Activated CD4-positive, alpha-beta T cell treated with anti-CD3 and anti-CD28 coated beads for 4 hours (primary cell): ENCODE results near the gene WDR36.
A peak's percentile ranks its signal among the peaks of the same experiment; 100 is the strongest.

Experiments
- DNase-seq, 2 donors: peaks; one replicate each; pipeline ENCODE4 v3.0.0-alpha.2; 2020

The WDR36 gene

DNA sequence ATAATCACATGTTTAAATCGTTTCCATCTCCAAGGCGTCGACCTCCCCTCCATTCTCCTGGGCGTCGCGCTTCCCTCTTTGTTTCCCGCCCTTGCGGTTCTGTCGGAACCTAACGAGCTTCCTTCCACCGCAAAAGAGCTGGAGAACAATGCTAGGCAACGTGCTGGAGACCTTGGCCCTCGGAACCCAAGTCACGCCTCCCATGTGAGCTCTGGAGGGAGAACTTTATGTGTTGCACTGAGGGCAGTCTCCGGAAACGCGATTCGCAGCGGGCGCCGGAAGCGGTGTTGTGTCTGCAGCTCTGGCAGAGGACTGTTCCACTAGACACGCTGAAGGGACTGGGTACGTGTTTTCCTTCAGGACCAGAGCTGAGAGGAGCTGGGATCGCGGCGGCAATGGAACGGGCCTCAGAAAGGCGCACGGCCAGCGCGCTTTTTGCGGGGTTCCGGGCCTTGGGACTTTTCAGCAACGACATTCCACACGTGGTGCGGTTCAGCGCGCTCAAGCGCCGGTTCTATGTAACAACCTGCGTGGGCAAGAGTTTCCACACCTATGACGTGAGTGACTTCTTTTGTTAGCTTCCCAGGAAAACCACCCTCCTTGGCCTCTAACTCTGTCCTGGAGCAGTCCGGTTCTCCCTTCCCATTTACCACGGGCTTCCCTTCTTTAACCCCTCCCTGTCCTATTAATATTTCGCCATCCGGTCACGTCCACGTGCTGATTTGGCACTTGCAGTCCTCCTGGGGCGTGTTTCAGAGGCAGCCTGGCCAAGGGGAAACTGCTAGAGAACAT is at the start of gene WDR36:
Gene WDR36 (plus strand): TSS at position 287 of the 792 bp plus-strand sequence. CDS start 109 bp downstream, at position 396.
- peak; percentile 89 to 91 for DNase-seq

DNA sequence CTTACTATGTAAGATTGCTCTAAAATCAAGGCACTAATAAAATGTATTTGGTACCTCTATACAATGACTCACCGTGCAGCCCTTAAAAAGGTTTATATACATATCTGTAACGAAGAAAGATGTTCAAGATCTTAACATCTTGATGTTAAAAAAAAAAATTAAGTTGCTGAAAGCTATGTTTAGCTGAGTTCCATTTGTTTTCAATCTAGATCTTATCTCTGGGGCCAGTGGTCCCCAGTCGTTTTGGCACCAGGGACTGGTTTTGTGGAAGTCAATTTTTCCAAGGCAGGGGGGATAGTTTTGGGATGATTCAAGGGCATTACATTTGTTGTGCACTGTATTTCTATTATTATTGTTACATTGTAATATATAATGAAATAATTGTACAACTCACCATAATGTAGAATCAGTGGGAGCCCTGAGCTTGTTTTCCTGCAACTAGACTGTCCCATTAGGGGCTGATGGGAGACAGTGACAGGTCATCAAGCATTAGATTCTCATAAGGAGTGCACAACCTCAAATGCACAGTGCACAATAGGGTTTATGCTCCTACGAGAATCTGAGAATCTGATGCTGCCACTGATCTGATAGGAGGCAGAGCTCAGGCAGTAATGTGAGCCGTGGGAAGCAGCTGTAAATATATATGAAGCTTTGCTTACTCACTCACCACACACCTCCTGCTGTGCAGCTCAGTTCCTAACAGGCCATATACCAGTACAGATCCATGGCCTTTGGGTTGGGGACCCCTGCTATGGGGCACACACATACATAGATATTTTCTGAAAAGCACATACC is 48.2 kb upstream of the WDR36 start:
- no peak for DNase-seq

DNA sequence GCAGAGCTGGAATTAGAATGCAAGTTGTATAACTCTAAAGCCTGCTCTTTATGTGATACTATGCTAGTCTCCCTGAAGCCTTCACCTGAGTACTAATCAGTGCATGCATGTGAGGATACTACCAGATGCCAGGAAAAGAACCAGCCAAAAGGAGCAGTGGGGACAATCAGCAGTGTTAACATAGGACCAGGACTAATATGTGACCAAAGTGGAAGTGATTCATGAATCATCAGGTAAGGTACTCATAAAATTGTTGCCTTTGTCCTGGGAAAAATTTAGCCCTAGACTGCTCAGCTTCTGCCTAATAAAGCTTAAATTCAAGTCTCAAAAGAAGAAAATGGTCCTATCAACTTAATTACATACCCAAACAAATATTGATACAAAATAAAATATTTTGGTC is 34.1 kb upstream of the WDR36 start:
- DNase-seq, result no peak

DNA sequence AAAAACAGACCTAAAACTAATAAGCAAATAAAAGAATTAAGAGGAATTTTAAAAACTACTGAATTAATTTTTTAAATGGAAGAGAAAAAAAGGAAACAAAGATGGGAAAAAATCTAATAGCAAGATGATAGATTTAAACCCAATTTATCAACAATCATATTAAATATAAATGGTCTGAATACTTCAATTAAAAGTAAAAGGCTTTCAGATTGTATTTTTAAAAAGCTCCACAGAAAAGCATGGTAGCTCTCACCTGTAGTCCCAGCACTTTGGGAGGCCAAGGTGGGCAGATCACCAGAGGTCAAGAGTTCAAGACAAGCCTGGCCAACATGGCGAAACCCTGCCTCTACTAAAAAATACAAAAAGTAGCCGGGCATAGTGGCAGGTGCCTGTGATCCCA is 32.0 kb upstream of the WDR36 start:
- DNase-seq, result no peak

DNA sequence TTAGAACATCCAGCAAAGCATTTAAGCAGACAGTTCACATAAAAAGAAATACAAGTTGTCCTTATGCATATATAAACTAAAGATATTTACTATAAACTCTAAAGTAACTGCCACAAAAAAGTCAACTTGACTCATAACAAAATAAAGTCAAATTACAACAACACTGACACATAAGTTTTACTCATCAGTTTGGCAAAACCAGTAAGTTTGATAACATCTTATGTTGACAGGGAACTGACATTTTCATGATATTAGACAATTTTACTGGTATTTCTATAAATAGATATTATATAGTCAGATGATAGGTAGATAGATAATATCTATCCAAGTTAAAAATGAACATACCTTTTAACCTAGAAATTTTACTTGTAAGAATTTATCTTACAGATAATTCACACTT is 30.5 kb upstream of the WDR36 start:
- DNase-seq, result no peak

DNA sequence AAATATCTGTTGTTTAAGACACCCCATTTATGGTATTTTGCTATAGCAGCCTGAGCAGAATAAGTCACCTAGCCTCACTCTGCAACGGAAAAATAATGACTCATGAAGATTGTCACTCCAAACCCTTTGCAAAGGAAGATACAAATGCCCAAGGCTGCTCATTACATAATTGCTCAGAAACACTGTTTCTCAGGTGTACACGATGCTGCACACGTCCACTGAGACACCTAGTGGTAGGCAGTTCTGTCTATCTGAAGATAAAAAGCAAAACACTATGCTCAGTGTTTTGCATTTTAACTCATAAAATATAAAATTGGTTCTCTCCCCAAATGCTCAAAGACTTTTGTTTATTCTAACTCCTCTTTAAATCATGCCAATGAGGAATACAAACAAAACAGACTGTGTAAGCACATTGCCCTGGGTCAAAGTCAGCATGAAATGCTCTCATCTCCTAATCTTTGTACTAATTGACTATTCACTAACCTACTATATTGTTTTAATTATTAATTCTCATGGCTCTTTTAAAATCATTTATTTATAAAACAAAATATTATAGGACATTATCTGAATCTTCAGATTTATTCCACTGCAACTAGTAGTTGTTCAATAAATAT is 28.3 kb upstream of the WDR36 start:
- no peak for DNase-seq

DNA sequence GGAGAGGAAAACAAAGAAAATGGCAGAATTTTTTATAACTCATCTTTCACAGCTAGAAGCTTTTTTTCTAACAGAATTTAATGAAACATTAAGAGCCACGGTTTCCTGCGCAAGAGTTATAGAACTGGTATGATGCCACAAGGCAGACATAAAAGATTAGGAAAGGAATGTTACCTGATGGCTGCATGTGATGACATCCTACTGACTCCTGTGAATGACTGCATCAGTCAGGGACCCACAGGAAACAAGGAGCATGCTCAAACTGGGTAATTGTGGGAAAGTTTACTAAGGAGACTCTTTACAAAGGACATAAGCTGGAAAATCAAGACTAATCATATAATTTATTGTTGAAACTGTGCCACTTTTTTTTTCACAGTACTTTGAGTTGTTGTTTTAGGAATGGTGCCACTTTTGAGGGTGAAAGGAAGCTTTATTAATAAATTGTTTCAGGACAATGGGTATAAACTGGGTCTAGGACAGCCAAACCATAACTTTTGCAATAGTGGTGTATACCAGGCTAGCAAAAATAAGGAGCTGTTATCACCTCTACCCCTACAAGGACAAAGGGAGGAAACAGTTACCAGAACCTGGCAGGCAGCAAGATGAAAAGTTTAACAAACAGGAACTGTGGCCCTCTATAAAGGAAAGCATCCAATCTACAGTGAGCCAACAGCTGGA is 25.7 kb upstream of the WDR36 start:
- no peak for DNase-seq

DNA sequence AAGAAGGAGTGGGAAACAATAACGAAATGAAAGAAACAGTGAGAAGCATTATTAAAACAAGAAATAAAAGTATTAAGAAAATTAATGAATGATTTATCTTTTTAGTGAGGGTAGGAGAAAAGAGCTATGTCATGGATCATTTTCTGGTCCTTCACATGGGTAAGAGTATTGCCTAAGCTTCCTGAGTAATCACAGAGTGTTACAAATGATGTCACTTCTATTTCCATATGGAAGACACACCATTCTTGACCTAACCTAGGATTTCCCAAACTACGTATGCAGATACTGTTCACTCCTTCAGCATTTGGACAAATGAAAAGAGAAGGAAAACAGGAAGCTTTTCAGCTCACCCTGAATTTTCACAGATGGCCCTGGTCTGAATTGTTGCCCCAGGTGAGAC is 23.9 kb upstream of the WDR36 start:
- DNase-seq, result no peak

DNA sequence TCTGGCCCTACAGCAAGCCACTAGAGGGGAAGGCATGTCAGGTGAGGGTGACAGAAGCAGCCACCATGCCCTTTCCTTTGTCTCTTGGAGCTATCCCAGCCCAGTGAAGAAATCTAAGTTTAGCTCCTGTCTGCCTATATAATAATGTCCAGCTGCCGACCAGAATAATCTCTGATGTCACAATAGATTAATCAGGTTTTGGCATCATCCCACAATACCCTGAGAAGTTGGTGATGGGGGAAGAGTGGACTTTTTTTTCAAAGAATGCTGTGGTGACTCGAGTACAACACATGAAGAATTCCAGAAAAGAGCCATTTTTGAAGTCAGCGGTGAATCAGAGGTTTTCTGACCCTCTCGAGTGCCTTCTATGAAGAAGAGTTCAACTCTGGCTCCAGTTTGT is 22.3 kb upstream of the WDR36 start:
- no peak for DNase-seq

DNA sequence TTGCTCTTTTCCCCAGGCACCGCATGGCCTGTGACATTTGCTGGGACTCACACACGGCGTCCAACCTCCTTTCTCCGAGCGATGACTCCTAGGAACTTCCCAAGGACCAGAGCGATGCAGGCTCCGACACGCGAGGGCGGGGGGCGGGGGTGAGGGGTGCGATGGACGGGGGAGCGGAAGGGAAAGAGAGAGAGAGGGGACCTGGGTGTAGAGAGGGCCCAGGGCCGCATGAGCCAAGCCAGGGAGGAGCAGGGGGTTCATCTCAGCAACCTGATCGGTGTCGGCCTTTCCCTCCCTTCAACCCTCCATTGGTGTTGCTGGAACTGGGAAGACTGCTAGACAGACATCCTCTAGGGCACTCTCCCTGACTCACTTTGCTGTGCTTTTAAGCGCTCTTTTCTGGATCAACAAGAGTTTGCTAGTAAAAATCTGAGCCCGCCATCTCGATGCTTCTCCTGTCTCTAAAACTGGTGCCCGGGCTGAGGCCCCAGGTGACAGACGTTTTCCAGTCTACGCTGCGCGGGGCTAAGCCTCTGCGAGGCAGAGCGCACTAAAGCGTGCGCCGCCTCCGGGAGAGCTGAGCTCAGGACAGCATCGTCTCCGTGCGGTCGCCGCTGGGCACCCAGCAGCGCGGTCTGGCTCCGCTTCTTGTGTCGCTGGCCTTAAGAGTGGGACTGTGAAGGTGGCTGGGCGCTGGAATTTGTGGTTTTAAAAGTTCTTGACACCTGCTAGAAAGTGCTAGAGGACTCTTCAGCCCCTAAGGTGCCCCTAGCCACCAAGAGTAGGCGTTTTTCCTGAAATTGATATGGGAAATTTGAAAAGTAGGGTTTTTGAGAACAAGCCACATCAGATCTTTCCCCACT is 21.6 kb upstream of the WDR36 start:
- peak in 1 of 2 donors; percentile 15 for DNase-seq

DNA sequence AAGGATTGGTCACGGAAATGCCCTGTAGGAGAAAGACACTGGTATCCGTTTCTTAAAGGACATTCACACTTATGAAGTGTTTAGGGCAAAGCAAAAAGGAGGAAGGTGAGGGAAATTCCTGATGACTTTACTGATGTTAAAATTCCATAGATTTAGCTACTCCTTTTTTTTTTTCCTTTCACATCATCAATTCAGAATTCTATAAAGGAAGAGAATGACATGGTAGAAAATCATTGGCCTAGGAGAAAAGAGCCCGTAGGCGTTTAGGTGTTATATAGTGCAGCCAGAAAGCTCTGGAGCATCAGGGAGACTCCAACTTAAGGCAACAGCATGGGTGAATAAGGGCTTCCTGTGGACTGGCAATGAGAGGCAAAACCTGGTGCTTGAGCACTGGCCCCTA is 20.7 kb upstream of the WDR36 start, which contains the start of gene TSLP:
Gene TSLP (plus strand): TSS at position 301 of the 400 bp plus-strand sequence. CDS start 178 bp downstream, outside the sequence.
- DNase-seq, result no peak

DNA sequence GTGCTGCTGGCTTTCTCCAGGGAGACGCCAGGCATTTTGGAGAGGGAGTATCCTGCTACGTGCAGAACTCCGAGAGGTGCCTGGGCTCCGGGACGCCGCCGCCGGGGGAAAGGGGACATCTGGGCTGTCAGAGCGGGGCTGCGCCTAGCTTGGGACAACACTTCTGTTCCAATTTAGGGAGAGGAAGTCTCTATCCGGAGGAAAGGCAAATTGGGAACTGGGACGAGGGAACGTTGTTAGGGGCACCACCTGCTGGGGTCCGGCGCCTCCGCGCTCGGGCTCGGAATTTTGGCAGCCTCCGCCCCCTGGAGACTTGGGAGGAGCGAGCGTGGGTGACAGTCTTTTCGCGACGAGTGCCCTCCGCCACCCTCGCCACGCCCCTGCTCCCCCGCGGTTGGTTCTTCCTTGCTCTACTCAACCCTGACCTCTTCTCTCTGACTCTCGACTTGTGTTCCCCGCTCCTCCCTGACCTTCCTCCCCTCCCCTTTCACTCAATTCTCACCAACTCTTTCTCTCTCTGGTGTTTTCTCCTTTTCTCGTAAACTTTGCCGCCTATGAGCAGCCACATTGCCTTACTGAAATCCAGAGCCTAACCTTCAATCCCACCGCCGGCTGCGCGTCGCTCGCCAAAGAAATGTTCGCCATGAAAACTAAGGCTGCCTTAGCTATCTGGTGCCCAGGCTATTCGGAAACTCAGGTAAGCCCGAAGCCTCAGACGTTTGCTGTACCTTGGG is 19.0 kb upstream of the WDR36 start:
- peak; percentile 58 to 63 for DNase-seq

DNA sequence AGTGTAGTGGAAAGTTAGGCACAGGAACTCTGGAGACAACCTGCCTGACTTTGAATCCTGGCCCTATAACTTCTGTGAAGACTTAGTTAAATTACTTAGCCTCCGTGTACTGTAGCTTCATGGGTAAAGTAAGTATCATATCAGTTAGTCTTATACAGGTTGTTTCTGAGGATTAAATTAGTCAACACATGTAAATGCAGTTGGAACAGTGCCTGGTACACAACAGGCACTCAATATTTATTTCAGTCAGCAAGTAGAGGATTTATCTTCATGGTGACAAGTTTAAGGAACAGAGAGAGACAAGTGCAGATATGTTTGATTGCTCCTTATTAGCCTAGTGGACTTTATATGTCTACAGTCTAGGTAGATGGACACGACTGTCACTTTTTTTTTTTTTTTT is 17.9 kb upstream of the WDR36 start:
- DNase-seq, result no peak

DNA sequence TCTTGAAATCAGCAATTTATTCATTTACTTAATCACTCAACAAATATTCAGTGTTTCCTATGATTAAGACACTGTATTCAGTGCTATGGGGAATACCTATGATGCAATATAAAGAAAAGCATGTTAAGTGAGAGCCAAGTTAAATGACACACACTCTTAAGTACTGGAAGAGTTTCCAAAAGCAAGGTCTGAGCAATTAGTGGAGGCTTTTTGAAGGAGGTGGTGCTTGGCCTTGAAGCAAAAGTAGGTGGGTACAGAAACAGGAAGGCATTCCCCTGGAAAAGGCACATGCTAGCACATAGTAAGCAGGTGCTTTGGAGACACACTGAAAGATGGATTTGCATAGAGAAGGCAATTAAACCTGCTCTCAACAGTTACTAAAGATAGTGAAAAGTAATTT is 16.6 kb upstream of the WDR36 start:
- no peak for DNase-seq

DNA sequence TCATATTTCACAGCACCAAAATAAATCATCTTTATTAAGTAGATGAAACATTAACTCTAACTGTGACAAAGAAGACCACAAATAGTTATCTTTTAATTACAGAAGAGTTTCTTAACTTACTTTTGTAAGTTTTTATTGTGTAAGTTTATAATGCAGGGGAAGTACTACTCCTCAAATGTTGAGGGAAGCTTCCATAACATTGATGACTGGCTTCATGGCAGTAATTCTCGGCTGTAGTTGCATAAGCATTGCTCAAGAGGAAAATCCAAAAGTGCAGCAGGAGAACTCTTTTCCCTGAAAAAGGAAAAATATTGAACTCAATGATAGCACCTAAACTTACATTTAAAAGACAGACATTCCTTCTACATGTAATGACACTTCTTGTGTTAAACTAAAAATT is 16.1 kb upstream of the WDR36 start:
- DNase-seq, result no peak

DNA sequence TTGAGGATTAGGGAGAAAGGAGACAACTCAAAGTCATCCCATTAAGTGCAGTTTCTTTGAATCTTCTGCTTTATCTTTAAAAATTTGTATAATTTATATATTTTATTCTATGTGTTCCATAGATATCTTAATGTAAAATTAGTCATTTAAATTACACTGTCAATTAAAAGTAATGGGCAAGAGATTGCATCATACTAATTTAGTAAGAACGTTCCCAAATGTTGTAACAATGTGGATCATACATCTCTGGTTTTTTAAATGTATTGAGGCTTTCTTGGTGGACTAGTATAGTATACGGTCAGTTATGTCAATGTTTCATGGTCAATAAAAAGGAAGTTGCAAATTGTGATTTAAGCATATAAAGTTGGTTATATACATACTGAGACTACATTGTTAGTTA is 14.5 kb upstream of the WDR36 start:
- DNase-seq, result no peak

DNA sequence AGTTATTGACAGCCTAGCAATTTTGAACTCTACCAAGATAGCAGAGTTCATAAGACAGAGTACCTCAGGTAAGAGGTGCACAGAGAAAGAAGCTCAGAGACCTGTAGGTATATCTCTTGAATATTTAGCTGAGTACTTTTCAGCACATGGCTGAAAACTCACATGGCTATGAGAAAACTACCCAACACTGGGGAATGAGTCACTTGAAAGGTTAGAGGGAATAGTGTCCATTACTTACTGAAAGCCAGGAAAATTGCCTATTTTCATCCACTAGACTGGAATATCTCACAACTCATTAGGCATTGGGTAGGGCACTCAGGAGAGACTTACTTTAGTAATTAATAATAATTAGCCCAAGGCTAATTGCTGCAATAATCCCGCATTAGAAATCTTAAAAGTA is 12.3 kb upstream of the WDR36 start:
- DNase-seq, result no peak

DNA sequence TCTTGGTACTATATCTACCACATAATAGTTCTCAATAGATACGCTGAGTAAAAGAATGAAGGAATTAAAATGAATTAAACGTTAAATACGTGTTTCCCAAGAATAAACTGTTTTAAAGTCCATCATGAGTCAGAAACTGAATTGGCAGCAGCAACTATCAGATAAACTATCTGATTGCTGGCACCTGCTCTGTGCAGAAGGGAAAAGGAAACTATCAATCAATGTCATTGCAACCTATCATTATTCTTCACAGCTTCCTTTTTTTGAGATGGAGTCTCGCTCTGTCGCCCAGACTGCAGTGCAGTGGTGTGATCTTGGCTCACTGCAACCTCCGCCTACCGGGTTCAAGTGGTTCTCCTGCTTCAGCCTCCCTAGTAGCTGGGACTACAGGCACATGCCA is 8.8 kb upstream of the WDR36 start:
- no peak for DNase-seq

DNA sequence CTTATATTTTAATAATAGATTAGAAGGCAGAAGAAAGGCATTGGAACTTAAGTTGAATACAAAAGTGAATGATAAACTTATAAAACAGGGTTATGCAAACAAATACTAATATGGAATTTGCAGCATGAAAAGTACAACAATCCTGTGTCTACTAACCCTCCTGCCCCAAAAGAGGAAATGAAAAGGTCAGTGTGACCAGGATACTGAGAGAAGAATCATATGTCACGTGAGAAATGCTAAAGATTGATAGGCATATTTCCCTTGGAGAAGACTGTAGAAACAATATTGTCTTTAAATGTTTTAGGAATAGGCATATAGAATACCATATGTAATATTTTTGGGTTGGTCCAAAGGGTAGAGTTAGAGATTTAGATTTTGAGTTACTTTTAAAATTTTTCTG is 3.8 kb downstream of the WDR36 start:
- DNase-seq, result no peak

DNA sequence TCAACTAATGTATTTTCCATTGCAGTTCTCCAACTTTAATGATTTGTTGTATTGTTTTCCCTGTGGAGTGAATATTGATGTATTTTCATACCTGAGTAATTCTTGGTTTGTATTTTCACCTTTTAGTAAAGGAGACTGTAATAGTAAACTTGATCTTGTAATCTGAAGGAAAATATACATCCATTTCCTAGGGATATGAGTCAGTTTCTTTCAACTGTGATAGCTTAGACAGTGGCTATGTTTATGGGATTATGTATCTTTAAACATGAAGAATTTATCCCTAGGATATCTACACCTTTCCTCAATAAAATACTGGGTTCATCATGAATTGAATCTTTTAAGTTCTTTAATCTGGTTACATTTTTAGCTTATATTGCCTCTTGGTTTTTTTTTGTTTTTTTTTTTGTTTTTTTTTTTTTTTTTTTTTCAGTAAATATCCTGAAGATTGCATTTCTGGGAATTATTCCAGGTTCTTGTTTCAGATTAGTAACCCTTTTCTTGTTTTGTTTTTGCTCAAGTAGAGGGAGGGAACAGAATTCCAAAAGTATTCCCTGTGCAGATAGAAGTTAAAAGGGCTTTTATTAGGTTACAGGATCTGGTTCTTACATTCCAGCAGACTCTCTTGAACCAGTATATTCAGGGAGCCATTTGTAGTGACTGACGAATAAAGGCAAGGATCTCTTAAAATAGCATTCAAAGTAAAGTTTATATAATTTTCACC is 7.1 kb downstream of the WDR36 start:
- DNase-seq, result no peak
